NB4 (cell line): ENCODE measurements around the gene MPHOSPH8.

Experiments
- MYC ChIP-seq: IDR thresholded peaks from 2 replicates; pipeline ENCODE4 v1.6.1; 2011; ENCODE audit warnings: low read depth, low read length
- POLR2A ChIP-seq: IDR thresholded peaks from 2 replicates; pipeline ENCODE4 v1.6.1; 2011; ENCODE audit warnings: mild to moderate bottlenecking; ENCODE audit not compliant: insufficient read length; ENCODE audit errors: extremely low read depth
- TF ChIP-seq, protein P1 (sequence below): IDR thresholded peaks from 2 replicates; pipeline ENCODE4 v1.6.1; 2011; ENCODE audit warnings: low read depth, low read length
- TF ChIP-seq, protein P2 (sequence below): IDR thresholded peaks from one replicate; pipeline ENCODE4 v1.5.1; 2012; ENCODE audit warnings: low read depth, low read length

DNA sequence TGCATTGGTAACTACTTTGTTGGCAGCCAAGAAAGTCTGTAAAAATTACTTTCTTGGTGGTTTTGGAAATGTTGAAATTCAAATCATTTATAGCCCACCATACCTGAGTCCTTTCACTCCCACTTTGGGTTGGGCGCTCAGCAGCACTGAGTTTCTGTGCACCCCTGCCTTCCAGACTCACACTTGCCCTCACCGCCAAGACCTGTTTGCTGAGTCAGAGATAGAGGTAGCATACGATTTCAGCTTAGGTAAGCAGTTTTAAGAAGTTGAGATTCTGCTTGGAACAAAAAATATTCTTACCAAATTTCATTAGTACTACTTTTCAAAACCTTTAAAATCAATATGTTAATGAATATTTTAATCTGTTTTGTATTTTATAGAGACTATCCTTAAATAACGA lies 12.6 kb downstream of the MPHOSPH8 start:
- TF ChIP-seq, protein P1, sequence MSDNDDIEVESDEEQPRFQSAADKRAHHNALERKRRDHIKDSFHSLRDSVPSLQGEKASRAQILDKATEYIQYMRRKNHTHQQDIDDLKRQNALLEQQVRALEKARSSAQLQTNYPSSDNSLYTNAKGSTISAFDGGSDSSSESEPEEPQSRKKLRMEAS: no peak
- TF ChIP-seq, protein P2, sequence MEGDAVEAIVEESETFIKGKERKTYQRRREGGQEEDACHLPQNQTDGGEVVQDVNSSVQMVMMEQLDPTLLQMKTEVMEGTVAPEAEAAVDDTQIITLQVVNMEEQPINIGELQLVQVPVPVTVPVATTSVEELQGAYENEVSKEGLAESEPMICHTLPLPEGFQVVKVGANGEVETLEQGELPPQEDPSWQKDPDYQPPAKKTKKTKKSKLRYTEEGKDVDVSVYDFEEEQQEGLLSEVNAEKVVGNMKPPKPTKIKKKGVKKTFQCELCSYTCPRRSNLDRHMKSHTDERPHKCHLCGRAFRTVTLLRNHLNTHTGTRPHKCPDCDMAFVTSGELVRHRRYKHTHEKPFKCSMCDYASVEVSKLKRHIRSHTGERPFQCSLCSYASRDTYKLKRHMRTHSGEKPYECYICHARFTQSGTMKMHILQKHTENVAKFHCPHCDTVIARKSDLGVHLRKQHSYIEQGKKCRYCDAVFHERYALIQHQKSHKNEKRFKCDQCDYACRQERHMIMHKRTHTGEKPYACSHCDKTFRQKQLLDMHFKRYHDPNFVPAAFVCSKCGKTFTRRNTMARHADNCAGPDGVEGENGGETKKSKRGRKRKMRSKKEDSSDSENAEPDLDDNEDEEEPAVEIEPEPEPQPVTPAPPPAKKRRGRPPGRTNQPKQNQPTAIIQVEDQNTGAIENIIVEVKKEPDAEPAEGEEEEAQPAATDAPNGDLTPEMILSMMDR: no peak
- TF ChIP-seq POLR2A (no peak), MYC (no peak)
